ENCODE results near the gene DLG1. TPM values are rescaled to one million over a fixed set of nuclear protein-coding genes. Genes with fewer than 3 reads are reported as not detected.

Gene DLG1
- total RNA-seq, 1 experiment from 2014 or later: 107 TPM

GRCh38 chr3:197340521-197340871, 42.1 kb upstream of the DLG1 start:
- CTCF ChIA-PET: no interaction called here
- H3K27ac ChIP-seq (ENCODE audit: low read depth, low read length, poor library complexity, severe bottlenecking): no peak overlapping the region
- intact Hi-C loops (cut with micrococcal nuclease; ENCODE audit: unreplicated experiment): no loop called here

GRCh38 chr3:197339841-197340520, 41.6 kb upstream of the DLG1 start:
- H3K27me3 ChIP-seq (replicated peaks; ENCODE audit: insufficient read depth, low read depth, low read length, poor library complexity): no peaks in the 10 kb centered on the region
- H3K4me1 ChIP-seq (ENCODE audit: insufficient read depth, low read length, poor library complexity, severe bottlenecking): peaks cover 9% of the 10 kb centered on the region
- ChIA-PET POLR2A (ENCODE audit: low non-redundant PET) (no interaction called here), CTCF (no interaction called here)
- H3K27ac ChIP-seq (ENCODE audit: low read depth, low read length, poor library complexity, severe bottlenecking): no peak overlapping the region
- no peaks in the 10 kb centered on the region for H3K36me3 ChIP-seq (ENCODE audit: insufficient read depth, low read length, poor library complexity, severe bottlenecking)
- TF ChIP-seq EZH2 (IDR thresholded peaks at IDR 0.05; ENCODE audit: borderline replicate concordance, low read depth, low read length, poor library complexity, severe bottlenecking): no peak
- no peak for TF ChIP-seq CTCF (conservative IDR thresholded peaks at IDR 0.05; ENCODE audit: low read depth, low read length)
- DNase-seq (ENCODE audit: low spot score): peak; percentile 48
- no peaks in the 10 kb centered on the region for H3K9me3 ChIP-seq (ENCODE audit: low read depth, low read length, poor library complexity, severe bottlenecking)
- BruUV-seq (replicated peaks): no TSS peak
- intact Hi-C loops (cut with micrococcal nuclease; ENCODE audit: unreplicated experiment): no loop called here
- no peak overlapping the region for H3K4me3 ChIP-seq (ENCODE audit: low read depth, low read length, poor library complexity, severe bottlenecking)

More at GRCh38 chr3:197340521-197340871, 42.1 kb upstream of the DLG1 start:
- TF ChIP-seq CTCF (conservative IDR thresholded peaks at IDR 0.05; ENCODE audit: low read depth, low read length) (no peak), EZH2 (IDR thresholded peaks at IDR 0.05; ENCODE audit: borderline replicate concordance, low read depth, low read length, poor library complexity, severe bottlenecking) (no peak)
- POLR2A ChIA-PET (ENCODE audit: low non-redundant PET): no interaction called here
- no TSS peak for BruUV-seq (replicated peaks)
- Histone ChIP-seq H3K27me3 (replicated peaks; ENCODE audit: insufficient read depth, low read depth, low read length, poor library complexity) (no peaks in the 10 kb centered on the region), H3K4me3 (ENCODE audit: low read depth, low read length, poor library complexity, severe bottlenecking) (no peak overlapping the region), H3K36me3 (ENCODE audit: insufficient read depth, low read length, poor library complexity, severe bottlenecking) (no peaks in the 10 kb centered on the region), H3K9me3 (ENCODE audit: low read depth, low read length, poor library complexity, severe bottlenecking) (no peaks in the 10 kb centered on the region), H3K4me1 (ENCODE audit: insufficient read depth, low read length, poor library complexity, severe bottlenecking) (peaks cover 9% of the 10 kb centered on the region)
- no peak for DNase-seq (ENCODE audit: low spot score)

GRCh38 chr3:197338586-197338985, 40.2 kb upstream of the DLG1 start:
- no peaks in the 10 kb centered on the region for H3K27me3 ChIP-seq (replicated peaks; ENCODE audit: insufficient read depth, low read depth, low read length, poor library complexity)
- no peaks in the 10 kb centered on the region for H3K36me3 ChIP-seq (ENCODE audit: insufficient read depth, low read length, poor library complexity, severe bottlenecking)
- BruUV-seq (replicated peaks): no TSS peak
- TF ChIP-seq CTCF (conservative IDR thresholded peaks at IDR 0.05; ENCODE audit: low read depth, low read length): no peak
- no peak for TF ChIP-seq EZH2 (IDR thresholded peaks at IDR 0.05; ENCODE audit: borderline replicate concordance, low read depth, low read length, poor library complexity, severe bottlenecking)
- no peak overlapping the region for H3K4me3 ChIP-seq (ENCODE audit: low read depth, low read length, poor library complexity, severe bottlenecking)
- no peak overlapping the region for H3K27ac ChIP-seq (ENCODE audit: low read depth, low read length, poor library complexity, severe bottlenecking)
- H3K4me1 ChIP-seq (ENCODE audit: insufficient read depth, low read length, poor library complexity, severe bottlenecking): peaks cover 9% of the 10 kb centered on the region
- H3K9me3 ChIP-seq (ENCODE audit: low read depth, low read length, poor library complexity, severe bottlenecking): no peaks in the 10 kb centered on the region
- ChIA-PET POLR2A (ENCODE audit: low non-redundant PET) (no interaction called here), CTCF (no interaction called here)
- no peak for DNase-seq (ENCODE audit: low spot score)
- intact Hi-C loops (cut with micrococcal nuclease; ENCODE audit: unreplicated experiment): no loop called here
